IPS-18c (cell line): ENCODE measurements around the gene RGL3.
"Not testable (repeated sequence)": the region's sequence is repeated elsewhere in the genome, so short reads cannot be mapped to it uniquely, and the experiment has no call there.

Experiments
- H3K4me3 ChIP-seq: 2 replicates; pipeline ENCODE4 v1.7.0; 2013; ENCODE audit warnings: low read depth, mild to moderate bottlenecking, low read length, moderate library complexity; ENCODE audit not compliant: insufficient read depth
- H3K9me3 ChIP-seq: one replicate; pipeline ENCODE4 v1.6.1; 2013; ENCODE audit warnings: mild to moderate bottlenecking, low read length, moderate library complexity; ENCODE audit not compliant: control insufficient read depth, insufficient read depth

RGL3 gene

DNA sequence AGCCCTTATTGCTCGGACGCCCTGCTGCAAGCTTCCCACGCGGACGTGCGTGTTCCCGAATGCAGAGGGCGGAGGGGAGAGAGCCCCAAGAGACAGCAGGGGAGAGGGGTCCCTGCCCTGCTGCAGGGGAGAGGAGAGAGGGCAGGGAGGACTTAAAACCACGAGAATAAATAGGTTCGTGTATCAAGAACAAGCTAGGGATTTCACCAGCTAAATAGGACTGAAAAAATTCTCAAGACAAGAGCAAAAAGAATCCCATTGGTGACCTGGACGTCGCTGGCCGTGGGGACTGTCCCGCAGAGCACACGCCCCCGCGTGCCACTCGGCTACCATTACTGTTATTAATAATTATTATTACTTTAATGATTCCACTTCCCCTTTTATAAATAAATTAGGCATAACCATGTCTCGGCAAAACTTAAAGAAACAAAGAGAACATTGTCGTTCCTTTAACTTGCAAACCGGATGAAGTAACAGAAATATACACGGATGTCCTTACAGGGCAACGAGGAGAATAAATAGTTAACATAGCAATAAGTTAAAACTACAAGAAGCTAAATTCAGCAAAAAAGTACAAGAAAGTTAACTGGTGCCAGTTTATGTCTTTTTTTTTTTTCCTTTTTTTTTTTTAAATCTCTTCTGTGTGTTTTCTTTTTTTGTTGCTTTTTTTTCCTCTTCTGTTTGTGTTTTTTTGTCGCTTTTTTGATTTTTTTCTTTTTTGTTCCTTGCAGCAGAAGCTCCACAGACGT is 32.9 kb upstream of the RGL3 start:
- no peak overlapping the region; the same call in 1 of the 2 replicates for H3K4me3 ChIP-seq
- H3K9me3 ChIP-seq = no peaks in the 10 kb centered on the region

GRCh38 chr19:11451327-11451870 is 32.3 kb upstream of the RGL3 start:
- H3K9me3 ChIP-seq = no peaks in the 10 kb centered on the region
- H3K4me3 ChIP-seq = no peak overlapping the region; the same call in 1 of the 2 replicates

GRCh38 chr19:11450570-11451326 is 31.6 kb upstream of the RGL3 start:
- H3K9me3 ChIP-seq = no peaks in the 10 kb centered on the region
- H3K4me3 ChIP-seq = no peak overlapping the region

DNA sequence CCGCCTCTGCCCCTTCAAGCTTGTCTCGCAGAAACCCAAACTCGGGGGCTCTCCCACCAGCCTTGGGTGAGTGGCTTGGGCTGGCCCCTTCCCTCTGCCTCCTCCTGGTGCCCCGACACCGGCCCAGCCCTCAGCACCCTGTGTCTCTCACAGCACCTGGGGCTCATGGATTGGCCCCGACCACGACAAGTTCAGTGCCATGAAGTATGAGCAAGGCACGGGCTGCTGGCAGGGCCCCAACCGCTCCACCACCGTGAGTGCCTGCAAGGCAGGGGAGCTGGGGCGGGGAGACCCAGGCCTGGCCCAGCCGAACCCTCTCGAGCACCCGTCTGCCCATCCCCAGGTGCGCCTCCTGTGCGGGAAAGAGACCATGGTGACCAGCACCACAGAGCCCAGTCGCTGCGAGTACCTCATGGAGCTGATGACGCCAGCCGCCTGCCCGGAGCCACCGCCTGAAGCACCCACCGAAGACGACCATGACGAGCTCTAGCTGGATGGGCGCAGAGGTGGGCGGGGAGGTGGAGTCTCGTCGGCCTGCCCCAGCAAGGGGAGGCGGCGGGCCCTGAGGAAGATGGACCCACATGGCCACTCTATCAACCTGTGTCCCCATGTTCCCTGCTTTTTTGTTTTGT is 29.9 kb upstream of the RGL3 start:
- Histone ChIP-seq H3K4me3 (no peak overlapping the region), H3K9me3 (no peaks in the 10 kb centered on the region)

- Histone ChIP-seq H3K9me3 (no peaks in the 10 kb centered on the region), H3K4me3 (no peak overlapping the region)
These were observed 29.3 kb upstream of the RGL3 start for GRCh38 chr19:11448410-11448809.

- H3K9me3 ChIP-seq = no peaks in the 10 kb centered on the region
- no peak overlapping the region for H3K4me3 ChIP-seq
These were observed 28.5 kb upstream of the RGL3 start for GRCh38 chr19:11447347-11448262.

GRCh38 chr19:11446652-11447301 is 27.7 kb upstream of the RGL3 start:
- Histone ChIP-seq H3K4me3 (no peak overlapping the region), H3K9me3 (no peaks in the 10 kb centered on the region)

GRCh38 chr19:11446271-11446651 is 27.1 kb upstream of the RGL3 start:
- H3K4me3 ChIP-seq = no peak overlapping the region
- H3K9me3 ChIP-seq = no peaks in the 10 kb centered on the region

GRCh38 chr19:11445141-11445540 is 26.0 kb upstream of the RGL3 start:
- Histone ChIP-seq H3K9me3 (no peaks in the 10 kb centered on the region), H3K4me3 (no peak overlapping the region)

DNA sequence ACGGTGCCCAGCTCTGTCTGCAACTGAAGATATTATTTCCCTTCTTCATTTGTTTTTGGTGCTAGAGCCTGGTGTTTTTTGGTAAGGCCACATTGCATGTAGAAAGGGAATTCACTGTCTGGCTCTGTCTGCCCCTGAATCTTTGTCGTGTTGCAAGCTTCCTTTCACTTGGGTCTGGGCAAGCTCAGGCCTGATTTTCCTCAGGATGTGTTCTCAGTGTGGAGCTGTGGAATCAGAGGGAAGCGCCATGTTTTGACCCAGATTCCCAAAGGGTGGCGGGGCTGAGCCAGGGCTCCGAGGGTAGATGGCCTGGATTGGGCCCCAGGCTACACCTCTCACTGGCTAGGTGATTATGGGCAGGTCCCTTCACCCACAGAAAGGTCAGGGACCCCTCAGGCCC is 24.9 kb upstream of the RGL3 start:
- H3K4me3 ChIP-seq = no peak overlapping the region

DNA sequence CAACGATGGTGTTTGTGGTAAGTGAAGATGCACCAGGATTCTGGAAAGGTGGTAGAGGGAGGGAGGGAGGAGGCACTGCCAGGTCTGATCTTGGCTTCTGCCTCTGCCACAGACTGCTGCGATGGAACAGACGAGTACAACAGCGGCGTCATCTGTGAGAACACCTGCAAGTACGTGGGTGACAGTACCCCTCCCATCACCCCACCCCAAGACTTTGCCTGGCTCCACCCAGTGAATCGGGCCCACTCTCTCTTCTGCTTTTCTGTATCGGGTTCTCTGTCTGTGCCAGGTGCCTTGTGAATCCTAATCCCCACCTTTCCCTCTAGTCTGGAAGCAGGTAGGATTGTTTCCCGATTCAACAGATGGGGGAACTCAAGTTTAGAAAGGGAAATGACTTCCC is 18.8 kb upstream of the RGL3 start:
- Histone ChIP-seq H3K4me3 (no peak overlapping the region), H3K9me3 (no peaks in the 10 kb centered on the region)

More for the DNA sequence above, 24.9 kb upstream of the RGL3 start:
- H3K9me3 ChIP-seq = no peaks in the 10 kb centered on the region

DNA sequence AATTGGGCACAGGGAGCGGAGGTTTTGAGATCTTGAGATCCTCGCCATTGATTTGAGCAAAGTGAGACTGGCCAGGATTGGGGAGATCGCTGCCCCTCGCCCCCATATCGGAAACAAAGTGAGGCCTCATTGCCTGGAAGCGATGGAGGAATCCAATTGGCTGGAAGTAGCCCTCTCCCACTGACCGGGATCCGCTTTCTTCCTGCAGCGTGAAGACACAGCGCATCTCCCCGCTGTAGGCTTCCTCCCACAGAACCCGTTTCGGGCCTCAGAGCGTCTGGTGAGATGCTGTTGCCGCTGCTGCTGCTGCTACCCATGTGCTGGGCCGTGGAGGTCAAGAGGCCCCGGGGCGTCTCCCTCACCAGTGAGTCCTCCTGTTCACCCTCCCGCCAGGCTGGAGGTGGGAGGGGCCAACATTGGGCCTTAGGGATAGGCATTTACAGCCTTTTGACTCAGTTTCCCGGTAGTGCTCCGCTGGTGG is 16.8 kb upstream of the RGL3 start:
- H3K4me3 ChIP-seq = peak overlapping the region; percentile 97
- no peaks in the 10 kb centered on the region for H3K9me3 ChIP-seq

DNA sequence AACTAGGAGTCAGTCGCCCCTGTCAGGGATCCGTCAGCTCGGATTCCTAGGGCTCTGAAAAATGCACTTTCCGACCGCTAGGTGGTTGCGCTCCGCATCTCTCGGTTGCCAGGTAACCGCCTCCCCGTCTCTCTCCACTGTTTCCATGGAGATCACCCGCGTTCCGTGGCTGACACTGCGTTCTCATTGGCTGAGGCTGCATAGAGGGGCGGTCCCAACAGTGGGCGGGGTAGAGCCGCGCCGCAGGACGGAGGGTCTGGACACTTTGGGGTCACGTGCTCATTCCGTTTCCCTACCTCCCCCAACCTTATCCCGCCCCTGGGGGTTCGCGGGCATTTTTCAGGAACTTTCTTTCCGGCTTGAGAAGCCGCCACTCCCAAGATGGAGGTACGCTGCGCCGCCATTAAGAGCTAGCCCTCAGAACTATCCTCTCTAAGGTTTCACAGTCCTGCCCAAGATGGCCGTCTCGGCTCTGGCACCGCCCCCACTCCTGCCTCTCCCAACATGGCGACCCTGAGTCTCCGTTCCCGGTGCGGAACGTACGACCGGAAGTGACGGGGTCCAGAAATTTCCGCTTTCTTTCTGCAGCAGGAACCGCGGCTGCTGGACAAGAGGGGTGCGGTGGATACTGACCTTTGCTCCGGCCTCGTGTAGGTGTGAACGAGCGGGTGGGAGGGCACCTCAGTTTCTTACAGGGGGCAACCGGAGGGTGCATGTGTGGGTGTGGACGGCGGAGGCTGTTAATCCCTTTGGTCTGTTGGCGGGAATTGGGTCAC is 16.1 kb upstream of the RGL3 start, which contains the start of the genes ODAD3 and PRKCSH:
Gene ODAD3, minus strand, starts transcription at position 65 of the 776 bp plus-strand sequence. CDS start 105 bp downstream, outside the sequence.
Gene PRKCSH, plus strand, starts transcription at position 579 of the 776 bp plus-strand sequence. CDS start 483 bp downstream, outside the sequence.
- Histone ChIP-seq H3K4me3 (peak within 1 kb of the TSS; percentile 97), H3K9me3 (no peaks in the 10 kb centered on the region)

GRCh38 chr19:11434703-11435056 is 15.6 kb upstream of the RGL3 start:
- peak overlapping the region; percentile 43; the same call in 1 of the 2 replicates for H3K4me3 ChIP-seq
- H3K9me3 ChIP-seq = no peaks in the 10 kb centered on the region

DNA sequence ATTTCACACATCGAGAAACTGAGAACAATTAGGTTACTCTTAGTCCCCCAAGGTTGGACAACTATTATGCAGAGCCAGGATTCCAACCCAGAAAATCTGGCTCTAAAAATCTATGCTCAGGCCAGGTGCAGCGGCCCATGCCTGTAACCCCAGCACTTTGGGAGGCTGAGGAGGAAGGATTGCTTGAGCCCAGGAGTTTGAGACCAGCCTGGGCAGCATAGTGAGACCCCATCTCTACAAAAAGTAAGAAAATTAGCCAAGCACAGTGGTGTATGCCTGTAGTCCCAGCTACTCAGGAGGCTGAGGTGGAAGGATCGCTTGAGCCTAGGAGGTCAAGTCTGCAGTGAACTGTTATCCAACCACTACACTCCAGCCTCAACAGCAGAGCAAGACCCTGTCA is 14.4 kb upstream of the RGL3 start:
- H3K9me3 ChIP-seq, H3K4me3 ChIP-seq: not testable (repeated sequence)
